Esophagus squamous epithelium (tissue), 5 donors: ENCODE measurements around the gene ZBTB45. TPM values are rescaled to one million over a fixed set of nuclear protein-coding genes. Genes with fewer than 3 reads are reported as not detected.
"Not testable (repeated sequence)": the region's sequence is repeated elsewhere in the genome, so short reads cannot be mapped to it uniquely, and the experiment has no call there.

ENCODE experiments used
- DNase-seq: peaks from one replicate; lab custom pipeline; 2025; lab: John Stamatoyannopoulos, UW
- H3K27ac ChIP-seq, 4 donors: fragments of 200-600 bp; sonication (generic); one replicate each; pipeline ENCODE4 v1.5.1; 2016 to 2019; ENCODE audit warnings: mild to moderate bottlenecking in 1 of 4
- H3K27me3 ChIP-seq, 4 donors: fragments of 200-600 bp; sonication (generic); 1 replicate in 3 of 4; 2 replicates in 1 of 4; pipeline versions ENCODE4 v1.5.1 to v1.6.0; 2017 to 2021; ENCODE audit warnings: antibody characterized with exemption in 1 of 4
- H3K36me3 ChIP-seq, 3 donors: fragments of 200-600 bp; sonication (generic); one replicate each; pipeline ENCODE4 v1.5.1; 2016 to 2019
- H3K4me1 ChIP-seq, 3 donors: fragments of 200-600 bp; sonication (generic); one replicate each; pipeline ENCODE4 v1.5.1; 2017 to 2019
- H3K4me3 ChIP-seq, 4 donors: fragments of 200-600 bp; sonication (generic); 1 replicate in 3 of 4; 2 replicates in 1 of 4; pipeline ENCODE4 v1.5.1; 2016 to 2019; ENCODE audit warnings: mild to moderate bottlenecking in 2 of 4, moderate library complexity in 1 of 4
- H3K9me3 ChIP-seq, 3 donors: fragments of 200-600 bp; sonication (generic); one replicate each; pipeline ENCODE4 v1.5.1; 2016 to 2019
- POLR2A ChIP-seq, 4 donors: fragments of 450-650 bp; IDR thresholded peaks; one replicate each; pipeline ENCODE4 v1.6.1; 2017; ENCODE audit warnings: antibody characterized with exemption in 4 of 4, mild to moderate bottlenecking in 4 of 4, moderate library complexity in 3 of 4
- WGBS, 2 donors: methylation state at CpG; one replicate each; pipeline ENCODE4 v1.1.5; 2018; 5-methylcytosine and 5-hydroxymethylcytosine counted together
- intact Hi-C: fragments of 100-400 bp; cut with DNase I; formaldehyde crosslinking; loops from one replicate; pipeline ENCODE4 v1.15.0; 2022
- total RNA-seq, 4 donors: library from RNA; depleted of rRNA; stranded (reverse); fragments of >200 nt; gene quantifications; one replicate each; pipeline ENCODE4 v1.1.0, GENCODE V29; 2016
- TF ChIP-seq, protein P1 (sequence below), 6 experiments: fragments of 450-650 bp in 4 of 6; fragments of 200-600 bp in 2 of 6; sonication (generic) in 2 of 6; IDR thresholded peaks; one replicate each; pipeline ENCODE4 v1.5.1; 2016 to 2019; ENCODE audit warnings: antibody characterized with exemption in 6 of 6, mild to moderate bottlenecking in 4 of 6, moderate library complexity in 4 of 6
- donor health status: DM: yes; HTN: yes; CAD: no.

ZBTB45 gene
- total RNA-seq, 4 donors from 2014 or later: 6.9 to 11.1 (median 8.3) TPM

DNA sequence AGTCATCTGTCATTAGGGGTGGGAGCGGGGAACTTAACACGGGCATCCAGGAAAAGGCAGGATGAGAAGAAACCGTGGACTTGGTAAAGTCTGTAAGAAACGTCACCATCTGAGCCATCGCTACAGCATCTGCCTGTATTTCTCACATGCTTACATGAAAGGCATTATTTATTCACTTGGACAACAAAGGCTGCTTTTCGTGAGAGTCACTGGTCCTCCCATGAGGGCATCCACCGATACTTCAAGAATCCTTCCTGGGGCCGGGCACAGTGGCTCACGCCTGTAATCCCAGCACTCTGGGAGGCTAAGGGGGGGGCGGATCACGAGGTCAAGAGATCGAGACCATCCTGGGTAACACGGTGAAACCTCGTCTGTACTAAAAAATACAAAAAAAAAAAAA lies 27.3 kb downstream of the ZBTB45 start:
- Histone ChIP-seq H3K9me3 (no peaks in the 10 kb centered on the region), H3K4me3 (no peak overlapping the region), H3K4me1 (peaks cover 0 to 16% (median 5%) of the 10 kb centered on the region in 3 donors), H3K27ac (no peak overlapping the region), H3K27me3 (no peaks in the 10 kb centered on the region), H3K36me3 (no peaks in the 10 kb centered on the region)
- TF ChIP-seq, protein P1, sequence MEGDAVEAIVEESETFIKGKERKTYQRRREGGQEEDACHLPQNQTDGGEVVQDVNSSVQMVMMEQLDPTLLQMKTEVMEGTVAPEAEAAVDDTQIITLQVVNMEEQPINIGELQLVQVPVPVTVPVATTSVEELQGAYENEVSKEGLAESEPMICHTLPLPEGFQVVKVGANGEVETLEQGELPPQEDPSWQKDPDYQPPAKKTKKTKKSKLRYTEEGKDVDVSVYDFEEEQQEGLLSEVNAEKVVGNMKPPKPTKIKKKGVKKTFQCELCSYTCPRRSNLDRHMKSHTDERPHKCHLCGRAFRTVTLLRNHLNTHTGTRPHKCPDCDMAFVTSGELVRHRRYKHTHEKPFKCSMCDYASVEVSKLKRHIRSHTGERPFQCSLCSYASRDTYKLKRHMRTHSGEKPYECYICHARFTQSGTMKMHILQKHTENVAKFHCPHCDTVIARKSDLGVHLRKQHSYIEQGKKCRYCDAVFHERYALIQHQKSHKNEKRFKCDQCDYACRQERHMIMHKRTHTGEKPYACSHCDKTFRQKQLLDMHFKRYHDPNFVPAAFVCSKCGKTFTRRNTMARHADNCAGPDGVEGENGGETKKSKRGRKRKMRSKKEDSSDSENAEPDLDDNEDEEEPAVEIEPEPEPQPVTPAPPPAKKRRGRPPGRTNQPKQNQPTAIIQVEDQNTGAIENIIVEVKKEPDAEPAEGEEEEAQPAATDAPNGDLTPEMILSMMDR (IDR thresholded peaks at IDR 0.05): no peak
- no peak for TF ChIP-seq POLR2A (IDR thresholded peaks at IDR 0.05)
- intact Hi-C loops: no loop called here
- no peak for DNase-seq
- WGBS, 2 donors: 78 to 93% methylated on average over 14 of the region's 14 CpGs

DNA sequence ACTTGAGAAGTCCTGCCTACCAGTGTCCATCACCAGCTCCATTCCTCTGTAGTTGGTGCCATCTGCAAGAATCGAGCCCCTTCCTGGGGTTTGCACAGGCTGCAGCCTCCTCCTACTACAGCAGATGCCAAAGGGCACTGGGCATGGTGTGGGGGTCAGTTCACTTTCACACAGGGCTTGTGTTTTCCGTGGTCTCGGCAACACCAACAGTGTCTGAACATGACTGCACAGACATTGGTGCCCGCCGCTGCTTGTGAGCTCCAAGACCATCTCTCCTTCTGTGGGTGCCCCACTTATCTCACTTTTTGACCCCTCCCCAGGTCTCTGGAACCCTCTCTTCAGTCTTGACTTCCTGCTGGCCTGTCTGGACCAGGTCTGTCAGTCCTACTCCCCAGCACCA lies 28.2 kb downstream of the ZBTB45 start:
- 86 to 88% methylated on average over 5 of the region's 5 CpGs for WGBS, 2 donors
- intact Hi-C loops: no loop called here
- Histone ChIP-seq H3K4me3 (no peak overlapping the region), H3K27ac (no peak overlapping the region), H3K27me3 (no peaks in the 10 kb centered on the region), H3K36me3 (no peaks in the 10 kb centered on the region), H3K9me3 (no peaks in the 10 kb centered on the region), H3K4me1 (peaks cover 0 to 18% (median 5%) of the 10 kb centered on the region in 3 donors)
- TF ChIP-seq, protein P1 (IDR thresholded peaks at IDR 0.05): no peak
- no peak for TF ChIP-seq POLR2A (IDR thresholded peaks at IDR 0.05)
- DNase-seq: no peak

DNA sequence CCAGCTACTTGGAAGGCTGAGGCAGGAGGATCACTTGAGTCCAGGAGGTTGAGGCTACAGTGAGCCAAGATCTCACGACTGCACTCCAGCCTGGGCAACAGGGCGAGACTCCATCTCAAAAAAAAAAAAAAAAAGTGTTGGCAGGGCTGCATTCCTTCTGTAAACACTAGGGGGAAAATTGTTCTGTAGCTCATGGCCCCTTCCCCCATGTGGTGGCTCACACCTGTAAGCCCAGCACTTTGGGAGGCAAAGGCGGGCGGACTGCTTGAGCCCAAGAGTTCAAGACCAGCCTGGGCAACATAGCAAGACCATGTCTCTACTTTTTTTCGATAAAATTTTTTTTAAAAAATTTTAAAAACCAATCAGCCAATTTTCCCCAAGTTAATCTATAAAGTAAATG lies 35.3 kb downstream of the ZBTB45 start:
- DNase-seq, intact Hi-C loops, H3K27me3 ChIP-seq, H3K4me3 ChIP-seq, H3K9me3 ChIP-seq, H3K27ac ChIP-seq: not testable (repeated sequence)
- TF ChIP-seq, protein P1 (IDR thresholded peaks at IDR 0.05): peak in 1 of 6 experiments; percentile 13
- Histone ChIP-seq H3K4me1 (peaks cover 0 to 18% (median 5%) of the 10 kb centered on the region in 3 donors), H3K36me3 (peaks cover 3 to 22% (median 6%) of the 10 kb centered on the region in 3 donors)
- WGBS, 2 donors: 82 to 91% methylated on average over 5 of the region's 5 CpGs

DNA sequence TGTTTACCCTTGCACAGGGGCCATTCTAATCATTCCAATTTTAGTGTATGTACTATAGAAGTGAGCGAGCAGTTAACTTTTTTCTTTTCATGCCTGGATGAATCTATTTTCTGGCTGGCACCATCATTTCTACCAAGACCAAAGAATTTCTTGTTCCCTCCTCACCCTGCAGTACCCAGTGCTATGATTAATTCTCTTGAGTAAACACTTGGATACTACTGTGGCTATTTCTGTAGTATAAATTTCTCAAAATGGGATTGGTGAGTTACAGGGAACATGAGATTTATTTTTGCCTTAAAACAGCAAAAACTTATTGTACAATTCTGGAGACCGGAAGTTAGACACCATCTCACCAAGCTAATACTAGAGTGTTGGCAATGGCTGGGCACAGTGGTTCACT lies 35.8 kb downstream of the ZBTB45 start:
- Histone ChIP-seq H3K36me3 (peaks cover 3 to 27% (median 6%) of the 10 kb centered on the region in 3 donors), H3K27me3 (no peaks in the 10 kb centered on the region), H3K9me3 (no peaks in the 10 kb centered on the region), H3K27ac (no peak overlapping the region), H3K4me1 (peaks cover 0 to 15% (median 5%) of the 10 kb centered on the region in 3 donors), H3K4me3 (no peak overlapping the region)
- intact Hi-C loops: no loop called here
- DNase-seq: no peak
- no peak for TF ChIP-seq POLR2A (IDR thresholded peaks at IDR 0.05)
- TF ChIP-seq, protein P1 (IDR thresholded peaks at IDR 0.05): no peak
- 62 to 70% methylated on average over 2 of the region's 2 CpGs for WGBS, 2 donors

DNA sequence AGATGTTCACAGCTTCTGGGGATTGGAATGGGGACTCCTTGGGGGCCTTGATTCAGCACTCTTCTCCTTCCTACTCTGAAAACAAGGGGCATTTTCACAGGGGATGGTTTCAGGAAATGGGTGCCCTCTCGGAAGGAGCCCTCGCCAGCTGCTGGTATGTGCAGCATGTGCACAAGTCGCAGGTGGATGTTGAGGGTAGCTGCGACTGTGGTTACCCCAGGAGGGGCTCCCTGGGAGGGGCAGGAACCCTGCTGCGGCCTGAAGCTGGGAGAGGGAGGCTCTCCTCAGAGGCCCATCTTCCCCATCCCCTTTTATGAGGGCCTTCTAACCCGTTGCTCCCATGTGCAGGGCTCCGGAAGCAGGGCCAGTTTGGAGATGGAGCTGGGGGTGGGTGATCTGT lies 37.2 kb downstream of the ZBTB45 start:
- no peak overlapping the region for H3K4me3 ChIP-seq
- intact Hi-C loops: no loop called here

More for the DNA sequence above, 37.2 kb downstream of the ZBTB45 start:
- TF ChIP-seq, protein P1 (IDR thresholded peaks at IDR 0.05): no peak
- no peak for TF ChIP-seq POLR2A (IDR thresholded peaks at IDR 0.05)
- Histone ChIP-seq H3K27ac (no peak overlapping the region), H3K36me3 (peaks cover 3 to 40% (median 6%) of the 10 kb centered on the region in 3 donors), H3K9me3 (no peaks in the 10 kb centered on the region), H3K4me1 (peaks cover 0 to 8% (median 1%) of the 10 kb centered on the region in 3 donors), H3K27me3 (no peaks in the 10 kb centered on the region)
- no peak for DNase-seq
- 72 to 100% methylated on average over 2 to 3 of the region's 7 CpGs for WGBS, 2 donors
